SK-N-SH treated with all-trans-retinoic acid at 6 μM for 48 hours (cell line): Measurements from ENCODE around the gene ARFIP1.

Source experiments
- ARNTL ChIP-seq: fragments of 450-650 bp; formaldehyde crosslinking; IDR thresholded peaks from 2 replicates; pipeline ENCODE4 v1.5.0; 2020; ENCODE audit warnings: low read depth, mild to moderate bottlenecking, moderate library complexity, borderline replicate concordance
- CSDC2 ChIP-seq: fragments of 250-450 bp; sonication (Bioruptor Pico); IDR thresholded peaks from 2 replicates; pipeline ENCODE4 v1.5.0; 2020; ENCODE audit warnings: mild to moderate bottlenecking, moderate library complexity
- ESRRG ChIP-seq: fragments of 250-450 bp; sonication (Bioruptor Pico); IDR thresholded peaks from 2 replicates; pipeline ENCODE4 v1.6.1; 2021; ENCODE audit warnings: mild to moderate bottlenecking
- TCF4 ChIP-seq: fragments of 250-450 bp; sonication (Bioruptor Pico); IDR thresholded peaks from 2 replicates; pipeline ENCODE4 v1.8.0; 2021; ENCODE audit warnings: mild to moderate bottlenecking, moderate library complexity, borderline replicate concordance
- TOX ChIP-seq: fragments of 250-450 bp; sonication (Bioruptor Pico); IDR thresholded peaks from 2 replicates; pipeline ENCODE4 v1.8.0; 2021; ENCODE audit warnings: mild to moderate bottlenecking, moderate library complexity, borderline replicate concordance
- ZNF8 ChIP-seq: fragments of 450-650 bp; formaldehyde crosslinking; IDR thresholded peaks from 2 replicates; pipeline ENCODE4 v1.5.0; 2020; ENCODE audit warnings: mild to moderate bottlenecking, moderate library complexity
- TF ChIP-seq, protein P1 (sequence below): fragments of 250-450 bp; sonication (Bioruptor Pico); IDR thresholded peaks from 2 replicates; pipeline ENCODE4 v1.8.0; 2020; ENCODE audit warnings: mild to moderate bottlenecking, moderate library complexity, borderline replicate concordance

DNA sequence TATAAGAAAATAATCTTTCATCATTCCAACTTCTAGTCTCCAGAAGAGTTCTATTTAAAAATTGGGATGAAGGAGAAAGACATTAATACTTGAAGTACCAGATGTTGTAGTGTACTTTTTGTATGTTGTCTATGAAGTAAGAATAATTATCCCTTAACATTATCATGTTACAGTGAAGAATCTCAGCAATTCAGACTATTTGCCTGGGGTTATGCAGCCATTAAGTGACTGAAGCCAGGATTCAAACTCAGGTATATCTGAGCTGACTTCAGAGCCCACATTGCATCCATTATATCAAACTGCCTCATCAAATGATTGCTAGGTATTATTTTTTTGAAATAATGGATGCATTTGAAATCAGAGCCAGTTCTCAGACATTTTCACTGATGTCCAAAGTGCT lies 80.3 kb downstream of the ARFIP1 start:
- TF ChIP-seq, protein P1, sequence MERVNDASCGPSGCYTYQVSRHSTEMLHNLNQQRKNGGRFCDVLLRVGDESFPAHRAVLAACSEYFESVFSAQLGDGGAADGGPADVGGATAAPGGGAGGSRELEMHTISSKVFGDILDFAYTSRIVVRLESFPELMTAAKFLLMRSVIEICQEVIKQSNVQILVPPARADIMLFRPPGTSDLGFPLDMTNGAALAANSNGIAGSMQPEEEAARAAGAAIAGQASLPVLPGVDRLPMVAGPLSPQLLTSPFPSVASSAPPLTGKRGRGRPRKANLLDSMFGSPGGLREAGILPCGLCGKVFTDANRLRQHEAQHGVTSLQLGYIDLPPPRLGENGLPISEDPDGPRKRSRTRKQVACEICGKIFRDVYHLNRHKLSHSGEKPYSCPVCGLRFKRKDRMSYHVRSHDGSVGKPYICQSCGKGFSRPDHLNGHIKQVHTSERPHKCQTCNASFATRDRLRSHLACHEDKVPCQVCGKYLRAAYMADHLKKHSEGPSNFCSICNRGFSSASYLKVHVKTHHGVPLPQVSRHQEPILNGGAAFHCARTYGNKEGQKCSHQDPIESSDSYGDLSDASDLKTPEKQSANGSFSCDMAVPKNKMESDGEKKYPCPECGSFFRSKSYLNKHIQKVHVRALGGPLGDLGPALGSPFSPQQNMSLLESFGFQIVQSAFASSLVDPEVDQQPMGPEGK (CRISPR knock-in tag), result no peak
- TF ChIP-seq ESRRG (CRISPR knock-in tag), result no peak
- no peak for TF ChIP-seq TCF4
- TF ChIP-seq CSDC2 (CRISPR knock-in tag), result no peak
- TF ChIP-seq ARNTL, result no peak
- no peak for TF ChIP-seq ZNF8 (CRISPR knock-in tag)
- no peak for TF ChIP-seq TOX
